Coronary artery (tissue), 2 donors: ENCODE data around the gene NPBWR2.
A peak's percentile ranks its signal among the peaks of the same experiment; 100 is the strongest.

Experiments
- DNase-seq: peaks from one replicate; pipeline ENCODE4 v3.0.0-alpha.2; 2017; ENCODE audit warnings: low spot score
- H3K27ac ChIP-seq, 2 donors: fragments of 200-600 bp; sonication (generic); one replicate each; pipeline ENCODE4 v1.5.1; 2016 to 2019
- H3K4me3 ChIP-seq: fragments of 200-600 bp; sonication (generic); 2 replicates; pipeline ENCODE4 v1.5.1; 2016; ENCODE audit warnings: mild to moderate bottlenecking, moderate library complexity
- CTCF ChIP-seq: fragments of 200-600 bp; sonication (generic); IDR thresholded peaks from one replicate; pipeline ENCODE4 v1.5.1; 2019; ENCODE audit warnings: antibody characterized with exemption

NPBWR2 gene

GRCh38 chr20:64067005-64067632 lies 40.2 kb downstream of the NPBWR2 start:
- DNase-seq = no peak
- Histone ChIP-seq H3K4me3 (no peak overlapping the region), H3K27ac (no peak overlapping the region)
- TF ChIP-seq CTCF = no peak

- Histone ChIP-seq H3K27ac (no peak overlapping the region), H3K4me3 (no peak overlapping the region)
- DNase-seq = no peak
- TF ChIP-seq CTCF = no peak
Measured at GRCh38 chr20:64065974-64066343, 41.4 kb downstream of the NPBWR2 start.

GRCh38 chr20:64065062-64065973 lies 42.0 kb downstream of the NPBWR2 start:
- H3K4me3 ChIP-seq = no peak overlapping the region
- DNase-seq = no peak
- TF ChIP-seq CTCF = no peak
- no peak overlapping the region for H3K27ac ChIP-seq

- H3K4me3 ChIP-seq = peak overlapping the region; percentile 96
- H3K27ac ChIP-seq = peak overlapping the region; percentile 83 to 92
- TF ChIP-seq CTCF = no peak
- DNase-seq = no peak
Measured at GRCh38 chr20:64064145-64064698, 43.1 kb downstream of the NPBWR2 start.

- DNase-seq = no peak
- peak overlapping the region; percentile 96 for H3K4me3 ChIP-seq
- H3K27ac ChIP-seq = peak overlapping the region; percentile 83 to 92
- no peak for TF ChIP-seq CTCF
Measured at GRCh38 chr20:64063389-64064144, 43.8 kb downstream of the NPBWR2 start.

- Histone ChIP-seq H3K27ac (peak within 1 kb of the TSS; percentile 83 to 92), H3K4me3 (peak within 1 kb of the TSS; percentile 96)
- TF ChIP-seq CTCF = no peak
- DNase-seq = peak; percentile 96
Measured at GRCh38 chr20:64062596-64063388, 44.6 kb downstream of the NPBWR2 start, which contains the start of gene TCEA2. Gene TCEA2, plus strand, starts transcription at chr20:64063198. Its CDS starts 115 bp downstream, at chr20:64063313.
